B cell (primary cell): ENCODE results near the gene TRIM2. TPM values are rescaled to one million over a fixed set of nuclear protein-coding genes. Genes with fewer than 3 reads are reported as not detected.

Source experiments
- ATAC-seq: fragments of 200-7000 bp; cut with Tn5 transposase; one replicate; pipeline ENCODE4 v1.10.0; 2021; ENCODE audit warnings: low read depth, mild to moderate bottlenecking, moderate number of reproducible peaks, moderate library complexity
- CTCF ChIA-PET: fragments of 350-600 bp; sonication (Branson Sonifier 250); formaldehyde crosslinking; loops from one replicate; lab custom pipeline; 2021; ENCODE audit warnings: antibody characterized with exemption, inconsistent platforms; lab: Charles Lee
- POLR2A ChIA-PET: fragments of 350-600 bp; sonication (Branson Sonifier 250); formaldehyde crosslinking; loops from one replicate; lab custom pipeline; 2021; ENCODE audit warnings: antibody characterized with exemption; lab: Charles Lee
- DNase-seq: peaks from one replicate; pipeline ENCODE4 v3.0.0; 2013
- H2AFZ ChIP-seq: 2 replicates; pipeline ENCODE4 v1.6.1; 2012; ENCODE audit warnings: mild to moderate bottlenecking, low read depth, low read length; ENCODE audit not compliant: insufficient read depth, poor library complexity, severe bottlenecking
- H3K27ac ChIP-seq, 2 donors: 1 replicate in 1 of 2; 2 replicates in 1 of 2; pipeline ENCODE4 v1.5.1; 2012 to 2013; ENCODE audit warnings: low read length in 2 of 2, mild to moderate bottlenecking in 2 of 2, moderate library complexity in 1 of 2
- H3K27me3 ChIP-seq, 4 experiments: fragments of 200-600 bp in 1 of 4; sonication (generic) in 1 of 4; replicated peaks in 1 of 4; 1 replicate in 2 of 4; 2 replicates in 2 of 4; pipeline versions ENCODE4 v1.6.1 to v1.7.0; 2013 to 2016; ENCODE audit warnings: low read length in 3 of 4, mild to moderate bottlenecking in 2 of 4, mixed read lengths in 1 of 4, moderate library complexity in 1 of 4; ENCODE audit not compliant: insufficient read depth in 4 of 4, control insufficient read depth in 3 of 4; ENCODE audit errors: control extremely low read depth in 1 of 4
- H3K36me3 ChIP-seq, 2 experiments: replicated peaks in 1 of 2; 1 replicate in 1 of 2; 2 replicates in 1 of 2; pipeline versions ENCODE4 v1.6.1 to v1.7.1; 2013; ENCODE audit warnings: low read length in 1 of 2; ENCODE audit not compliant: insufficient read depth in 2 of 2, control insufficient read depth in 1 of 2; ENCODE audit errors: control extremely low read depth in 1 of 2, extremely low read depth in 1 of 2
- H3K4me1 ChIP-seq, 2 donors: fragments of 200-600 bp in 1 of 2; sonication (generic) in 1 of 2; 1 replicate in 1 of 2; 2 replicates in 1 of 2; pipeline versions ENCODE4 v1.5.1 to v1.6.1; 2013 to 2017; ENCODE audit warnings: low read length in 2 of 2; ENCODE audit not compliant: control insufficient read depth in 2 of 2, insufficient read depth in 2 of 2
- H3K4me2 ChIP-seq: replicated peaks from 2 replicates; pipeline ENCODE3; 2012; ENCODE audit warnings: mild to moderate bottlenecking, low read depth, low read length; ENCODE audit not compliant: poor library complexity, severe bottlenecking
- H3K4me3 ChIP-seq, 5 experiments: fragments of 200-600 bp in 1 of 5; sonication (generic) in 1 of 5; 1 replicate in 3 of 5; 2 replicates in 2 of 5; pipeline versions ENCODE4 v1.5.1 to v1.7.0; 2011 to 2016; ENCODE audit warnings: low read length in 4 of 5, mild to moderate bottlenecking in 4 of 5, low read depth in 2 of 5, control low read depth in 1 of 5, moderate library complexity in 1 of 5; ENCODE audit not compliant: insufficient read depth in 1 of 5; ENCODE audit errors: control extremely low read depth in 1 of 5, extremely low read depth in 1 of 5
- H3K79me2 ChIP-seq: fragments of 200-600 bp; sonication (generic); one replicate; pipeline ENCODE4 v1.6.0; 2016; ENCODE audit warnings: low read length; ENCODE audit not compliant: control insufficient read depth, insufficient read depth
- H3K9ac ChIP-seq: fragments of 200-600 bp; sonication (generic); 2 replicates; pipeline ENCODE4 v1.6.1; 2017; ENCODE audit warnings: mild to moderate bottlenecking, low read length, moderate library complexity
- H3K9me3 ChIP-seq, 3 donors: one replicate each; pipeline versions ENCODE4 v1.6.1 to v1.7.1; 2013; ENCODE audit warnings: low read length in 2 of 3; ENCODE audit not compliant: control insufficient read depth in 2 of 3, insufficient read depth in 1 of 3; ENCODE audit errors: control extremely low read depth in 1 of 3
- H4K20me1 ChIP-seq: 2 replicates; pipeline ENCODE4 v1.6.0; 2012; ENCODE audit warnings: mild to moderate bottlenecking, low read length; ENCODE audit not compliant: insufficient read depth, control insufficient read depth, poor library complexity, severe bottlenecking
- H3K27ac Mint-ChIP-seq: one replicate; pipeline ENCODE4 v1.8.0; 2021; ENCODE audit warnings: mixed read lengths
- H3K27me3 Mint-ChIP-seq: one replicate; pipeline ENCODE4 v1.8.0; 2021; ENCODE audit warnings: mixed read lengths
- H3K4me1 Mint-ChIP-seq: one replicate; pipeline ENCODE4 v1.8.0; 2021; ENCODE audit warnings: mixed read lengths
- H3K4me3 Mint-ChIP-seq: one replicate; pipeline ENCODE4 v1.8.0; 2021; ENCODE audit warnings: mixed read lengths
- H3K9me3 Mint-ChIP-seq: one replicate; pipeline ENCODE4 v1.8.0; 2022; ENCODE audit warnings: mixed read lengths; ENCODE audit not compliant: insufficient read depth
- EZH2 ChIP-seq: IDR thresholded peaks from 2 replicates; pipeline ENCODE4 v1.6.1; 2012; ENCODE audit warnings: borderline replicate concordance, low read depth, mild to moderate bottlenecking, moderate library complexity, low read length; ENCODE audit not compliant: insufficient read depth, poor library complexity, severe bottlenecking
- WGBS: methylation state at CpG from one replicate; pipeline ENCODE4 v1.1.5; 2013; ENCODE audit warnings: missing lambda C conversion rate; ENCODE audit not compliant: insufficient coverage; 5-methylcytosine and 5-hydroxymethylcytosine counted together
- intact Hi-C: fragments of 100-400 bp; cut with micrococcal nuclease; formaldehyde crosslinking; loops from one replicate; pipeline ENCODE4 v1.10.0; 2022
- polyA plus RNA-seq: library from polyadenylated mRNA; depleted of rRNA; stranded (reverse); fragments of >200 nt; gene quantifications from 2 replicates; pipeline ENCODE4 v1.2.3, GENCODE V29; 2012
- total RNA-seq, 2 donors: library from RNA; stranded (reverse); fragments of 120-200 nt in 1 of 2; gene quantifications; 1 replicate in 1 of 2; 2 replicates in 1 of 2; pipeline versions ENCODE4 v1.2.3 to v1.2.4, GENCODE V29; 2013 to 2022
- TF ChIP-seq, protein P1 (sequence below): fragments of 200-600 bp; IDR thresholded peaks from one replicate; pipeline ENCODE4 v1.8.0; 2022; ENCODE audit warnings: antibody characterized with exemption, mild to moderate bottlenecking

Gene TRIM2
- total and polyA plus RNA-seq, 2 donors (not counting 1 experiment from before 2014, with no cell fraction given): 1.2 to 6.4 TPM

DNA sequence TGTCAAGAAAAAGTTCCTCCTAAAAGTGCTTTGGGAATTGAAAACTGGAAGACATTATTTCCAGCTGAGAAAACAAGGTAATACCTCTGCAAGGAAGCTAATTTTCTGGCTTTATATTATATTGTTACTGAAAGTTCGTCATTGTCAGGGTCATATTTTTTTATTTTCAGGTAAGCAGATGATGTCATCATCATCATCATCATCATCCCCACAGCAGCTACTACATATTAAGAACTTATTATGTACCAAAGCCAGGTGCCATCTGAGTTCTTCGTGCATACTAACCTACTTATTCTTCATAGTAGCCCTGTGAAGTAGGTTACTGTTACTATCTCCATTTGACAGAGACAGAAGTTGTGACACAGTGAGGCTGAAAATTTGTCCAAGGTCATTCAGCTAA is 87.3 kb downstream of the TRIM2 start:
- Histone ChIP-seq H3K4me3 (no peak overlapping the region), H3K27ac (no peak overlapping the region), H4K20me1 (no peaks in the 10 kb centered on the region), H3K4me2 (no peak overlapping the region), H3K79me2 (no peaks in the 10 kb centered on the region), H3K9me3 (peaks cover 0 to 9% (median 0%) of the 10 kb centered on the region in 3 donors), H3K4me1 (no peaks in the 10 kb centered on the region), H3K9ac (no peak overlapping the region), H3K36me3 (no peaks in the 10 kb centered on the region), H3K27me3 (no peaks in the 10 kb centered on the region), H2AFZ (no peak overlapping the region)
- WGBS: no CpG with 5 or more reads among the region's 2 CpGs
- CTCF ChIA-PET: no interaction called here
- DNase-seq (no peak), ATAC-seq (no peak)
- H3K27me3 Mint-ChIP-seq: no peaks in the 10 kb centered on the region
- no peaks in the 10 kb centered on the region for H3K9me3 Mint-ChIP-seq
- H3K27ac Mint-ChIP-seq: no peak overlapping the region
- H3K4me1 Mint-ChIP-seq: peaks cover 2% of the 10 kb centered on the region
- TF ChIP-seq, protein P1, sequence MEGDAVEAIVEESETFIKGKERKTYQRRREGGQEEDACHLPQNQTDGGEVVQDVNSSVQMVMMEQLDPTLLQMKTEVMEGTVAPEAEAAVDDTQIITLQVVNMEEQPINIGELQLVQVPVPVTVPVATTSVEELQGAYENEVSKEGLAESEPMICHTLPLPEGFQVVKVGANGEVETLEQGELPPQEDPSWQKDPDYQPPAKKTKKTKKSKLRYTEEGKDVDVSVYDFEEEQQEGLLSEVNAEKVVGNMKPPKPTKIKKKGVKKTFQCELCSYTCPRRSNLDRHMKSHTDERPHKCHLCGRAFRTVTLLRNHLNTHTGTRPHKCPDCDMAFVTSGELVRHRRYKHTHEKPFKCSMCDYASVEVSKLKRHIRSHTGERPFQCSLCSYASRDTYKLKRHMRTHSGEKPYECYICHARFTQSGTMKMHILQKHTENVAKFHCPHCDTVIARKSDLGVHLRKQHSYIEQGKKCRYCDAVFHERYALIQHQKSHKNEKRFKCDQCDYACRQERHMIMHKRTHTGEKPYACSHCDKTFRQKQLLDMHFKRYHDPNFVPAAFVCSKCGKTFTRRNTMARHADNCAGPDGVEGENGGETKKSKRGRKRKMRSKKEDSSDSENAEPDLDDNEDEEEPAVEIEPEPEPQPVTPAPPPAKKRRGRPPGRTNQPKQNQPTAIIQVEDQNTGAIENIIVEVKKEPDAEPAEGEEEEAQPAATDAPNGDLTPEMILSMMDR: no peak
- TF ChIP-seq EZH2: no peak
- no peak overlapping the region for H3K4me3 Mint-ChIP-seq
- intact Hi-C loops: no loop called here
- POLR2A ChIA-PET: no interaction called here

DNA sequence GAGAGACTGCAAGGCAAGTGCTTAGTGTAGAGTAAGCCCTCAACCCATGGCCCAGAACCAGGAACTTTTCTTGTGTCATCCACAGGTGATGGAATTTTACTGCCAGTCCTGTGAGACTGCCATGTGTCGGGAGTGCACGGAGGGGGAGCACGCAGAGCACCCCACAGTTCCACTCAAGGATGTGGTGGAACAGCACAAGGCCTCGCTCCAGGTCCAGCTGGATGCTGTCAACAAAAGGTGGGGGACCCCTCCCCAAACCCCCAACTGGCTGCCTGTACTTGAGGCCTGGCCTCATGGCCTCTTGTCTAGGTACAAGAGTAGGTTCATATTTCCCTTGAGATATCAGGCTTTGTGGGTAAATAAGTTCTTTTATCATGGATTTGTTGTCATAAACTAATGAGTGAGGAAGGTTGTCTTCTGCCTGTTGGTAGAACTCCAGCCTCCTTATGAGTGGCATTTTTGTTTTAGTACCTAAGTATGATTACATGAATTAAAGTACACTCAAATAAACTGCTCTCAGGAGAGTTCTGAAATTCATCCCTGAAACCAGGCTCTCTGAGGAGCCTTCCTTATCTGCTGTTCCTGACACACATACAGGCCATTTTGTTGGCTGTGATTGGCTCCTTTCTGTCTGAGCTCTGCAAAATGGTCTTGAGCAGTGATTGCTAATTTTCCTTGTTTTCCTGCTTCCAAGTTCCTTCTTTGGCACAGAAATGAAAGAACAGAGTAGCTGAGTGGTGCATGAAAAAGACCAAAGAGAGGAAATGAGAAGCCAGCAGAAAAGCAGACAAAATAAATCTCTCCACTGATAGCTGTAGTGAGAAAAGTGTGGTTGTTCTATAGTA is 88.9 kb downstream of the TRIM2 start:
- no peak overlapping the region for H3K27ac ChIP-seq
- no peaks in the 10 kb centered on the region for H3K27me3 ChIP-seq
- Mint-ChIP-seq H3K27me3 (no peaks in the 10 kb centered on the region), H3K4me3 (no peak overlapping the region), H3K4me1 (peaks cover 2% of the 10 kb centered on the region), H3K9me3 (no peaks in the 10 kb centered on the region), H3K27ac (no peak overlapping the region)
- WGBS: 94% methylated on average over 4 of the region's 4 CpGs
- no peaks in the 10 kb centered on the region for H4K20me1 ChIP-seq
- no peak overlapping the region for H3K4me2 ChIP-seq
- no peaks in the 10 kb centered on the region for H3K79me2 ChIP-seq
- H3K9me3 ChIP-seq: peaks cover 0 to 9% (median 0%) of the 10 kb centered on the region in 3 donors
- TF ChIP-seq, protein P1: no peak
- no peak for TF ChIP-seq EZH2
- no peak overlapping the region for H2AFZ ChIP-seq
- H3K9ac ChIP-seq: no peak overlapping the region
- no peaks in the 10 kb centered on the region for H3K36me3 ChIP-seq
- intact Hi-C loops: no loop called here
- ChIA-PET POLR2A (no interaction called here), CTCF (no interaction called here)
- DNase-seq (no peak), ATAC-seq (no peak)
- no peak overlapping the region for H3K4me3 ChIP-seq
- H3K4me1 ChIP-seq: no peaks in the 10 kb centered on the region
